NOMO-1 treated with DMSO at 0.1 percent for 48 hours (cell line): ENCODE data around the gene SURF2.
"Not testable (repeated sequence)": the region's sequence is repeated elsewhere in the genome, so short reads cannot be mapped to it uniquely, and the experiment has no call there.

Experiments
- DNase-seq: peaks from one replicate; lab custom pipeline; 2025; ENCODE audit not compliant: unreplicated experiment; lab: John Stamatoyannopoulos, UW

The SURF2 gene

GRCh38 chr9:133375724-133376654, 19.6 kb downstream of the SURF2 start, which contains the start of the genes STKLD1 and SURF4:
Gene STKLD1 (plus strand): TSS chr9:133376366. CDS start chr9:133376474, 108 bp downstream.
Gene SURF4 (minus strand): TSS chr9:133376060. CDS start chr9:133375969, 91 bp downstream.
- peak; percentile 92 for DNase-seq

- not testable (repeated sequence) for DNase-seq
Observed at GRCh38 chr9:133377280-133377679, 20.9 kb downstream of the SURF2 start.

- no peak for DNase-seq
Observed at GRCh38 chr9:133377721-133378216, 21.4 kb downstream of the SURF2 start.

DNA sequence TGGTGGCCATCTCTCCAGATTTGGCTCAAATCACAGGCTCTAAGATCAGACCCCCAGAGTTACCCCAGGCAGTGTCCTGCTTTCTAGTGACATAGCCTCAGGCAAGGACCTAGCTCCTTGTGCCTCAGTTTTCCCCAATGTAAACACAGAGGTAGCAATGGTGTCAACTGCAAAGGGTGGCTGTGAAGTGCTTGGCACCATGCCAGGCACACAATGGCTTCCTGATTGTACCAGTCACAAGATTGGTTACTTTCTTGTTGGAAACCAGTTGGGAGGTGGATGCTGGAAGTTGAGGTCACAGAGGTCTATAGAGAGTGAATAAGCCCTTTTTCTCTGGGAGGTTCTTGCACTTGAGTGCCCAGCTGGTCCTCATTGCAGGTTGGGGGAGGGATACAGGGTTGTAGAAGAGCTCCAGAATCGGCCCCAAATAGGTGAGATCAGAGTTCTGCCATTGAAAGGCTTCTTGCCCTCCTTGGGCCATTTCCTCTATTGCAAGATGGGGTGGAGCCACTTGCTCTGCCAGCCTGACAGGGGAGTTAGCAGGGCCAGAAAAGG, 22.1 kb downstream of the SURF2 start:
- no peak for DNase-seq

DNA sequence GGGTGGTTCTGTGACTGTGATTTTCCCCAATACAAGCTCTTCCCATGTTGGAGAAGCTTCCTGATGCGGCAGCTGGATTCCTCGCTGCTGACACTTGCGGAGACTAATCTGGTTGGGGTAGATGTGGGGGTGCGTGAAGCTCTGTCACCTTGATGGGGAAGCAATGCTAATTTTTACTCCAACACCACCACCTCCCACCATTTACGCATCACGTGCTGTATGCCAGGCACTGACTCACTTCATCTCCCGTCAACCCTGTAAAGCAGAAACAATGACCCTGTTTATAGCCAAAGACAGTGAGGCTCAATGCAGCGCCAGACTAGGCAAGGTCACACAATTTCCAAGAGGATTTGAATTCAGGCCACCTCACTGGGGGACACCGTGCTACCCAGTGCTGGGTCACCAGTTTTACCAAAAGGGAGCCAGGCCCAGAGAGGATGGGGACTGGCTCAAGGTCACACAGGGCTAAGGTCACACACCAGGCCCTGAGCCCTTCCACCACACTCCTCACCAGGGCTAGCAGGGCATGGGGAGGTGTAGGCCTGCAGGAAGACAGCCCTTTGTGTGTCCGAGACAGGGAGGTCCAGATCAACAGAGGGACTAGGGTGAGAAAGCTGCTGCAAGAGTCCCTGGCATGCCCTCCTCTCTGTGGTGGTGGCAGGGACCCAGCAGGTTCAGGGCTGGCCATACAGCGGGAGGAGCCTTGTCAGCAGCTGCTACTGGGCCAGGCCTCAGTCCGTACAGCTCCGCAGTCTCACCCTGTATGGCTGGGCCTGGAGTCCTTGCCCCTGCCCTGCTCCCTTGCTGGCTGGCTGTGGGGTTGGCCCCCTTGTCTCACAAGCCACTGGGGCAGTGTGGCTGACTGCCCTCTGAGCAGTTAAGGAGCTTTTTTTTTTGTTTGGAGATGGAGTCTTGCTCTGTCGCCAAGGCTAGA, 23.1 kb downstream of the SURF2 start:
- DNase-seq, result no peak

GRCh38 chr9:133380734-133381133, 24.4 kb downstream of the SURF2 start:
- DNase-seq, result no peak

DNA sequence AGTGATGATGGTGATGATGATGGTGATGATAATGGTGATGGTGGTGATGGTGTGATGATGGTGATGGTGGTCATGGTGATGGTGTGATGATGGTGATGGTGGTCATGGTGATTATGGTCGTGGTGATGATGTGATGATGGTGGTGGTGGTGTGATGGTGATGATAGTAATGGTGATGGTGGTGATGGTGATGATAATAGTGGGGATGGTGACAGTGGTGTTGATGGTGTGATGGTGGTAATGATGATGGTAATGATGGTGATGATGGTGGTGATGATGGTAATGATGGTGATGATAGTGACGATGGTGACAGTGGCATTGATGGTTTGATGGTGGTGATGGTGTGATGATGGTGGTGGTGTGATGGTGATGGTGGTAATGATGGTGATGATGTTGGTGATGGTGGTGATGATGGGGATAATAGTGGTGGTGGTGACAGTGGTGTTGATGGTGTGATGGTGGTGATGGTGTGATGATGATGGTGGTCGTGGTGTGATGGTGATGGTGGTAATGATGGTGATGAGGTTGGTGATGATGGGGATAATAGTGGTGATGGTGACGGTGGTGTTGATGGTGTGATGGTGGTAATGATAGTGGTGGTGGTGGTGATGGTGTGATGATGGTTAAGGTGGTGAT, 26.3 kb downstream of the SURF2 start:
- DNase-seq, result no peak

DNA sequence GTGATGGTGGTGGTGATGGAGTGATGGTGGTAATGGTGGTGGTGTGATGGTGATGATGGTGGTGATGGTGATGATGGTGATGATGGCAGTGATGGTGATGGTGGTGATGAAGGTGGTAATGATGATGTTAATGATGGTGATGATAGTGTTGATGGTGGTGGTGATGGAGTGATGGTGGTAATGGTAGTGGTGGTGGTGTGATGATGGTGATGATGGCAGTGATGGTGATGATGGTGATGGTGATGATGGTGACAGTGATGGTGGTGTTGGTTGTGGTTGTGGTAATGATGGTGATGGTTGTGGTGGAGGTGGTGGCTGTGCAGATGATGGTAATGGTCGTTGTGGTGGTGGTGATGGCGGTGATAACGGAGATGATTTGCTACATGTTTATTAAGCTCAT, 27.1 kb downstream of the SURF2 start:
- no peak for DNase-seq

- DNase-seq, result no peak
Observed at GRCh38 chr9:133384736-133385321, 28.5 kb downstream of the SURF2 start.

GRCh38 chr9:133385452-133385851, 29.1 kb downstream of the SURF2 start:
- DNase-seq, result no peak

DNA sequence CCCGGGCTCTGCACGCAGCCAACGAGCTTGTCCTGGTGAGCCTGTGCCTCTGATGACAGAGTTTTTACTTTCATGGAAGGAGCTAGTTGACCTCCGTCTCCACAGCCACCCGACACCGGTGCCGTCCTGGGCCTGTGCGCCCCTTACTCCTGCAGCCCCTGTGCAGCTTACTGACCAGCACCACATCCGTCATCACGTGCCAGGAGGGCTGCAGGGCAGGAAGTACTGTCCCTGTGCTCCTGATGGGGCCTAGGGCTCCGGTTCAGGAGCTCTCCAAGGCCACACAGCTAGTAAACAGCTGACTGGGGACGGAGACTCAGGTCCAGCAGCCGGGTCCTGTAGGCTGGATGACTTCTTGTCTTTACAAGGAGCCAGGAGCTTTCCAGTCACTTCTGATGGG, 30.0 kb downstream of the SURF2 start:
- DNase-seq, result no peak

GRCh38 chr9:133387680-133388079, 31.3 kb downstream of the SURF2 start:
- no peak for DNase-seq

DNA sequence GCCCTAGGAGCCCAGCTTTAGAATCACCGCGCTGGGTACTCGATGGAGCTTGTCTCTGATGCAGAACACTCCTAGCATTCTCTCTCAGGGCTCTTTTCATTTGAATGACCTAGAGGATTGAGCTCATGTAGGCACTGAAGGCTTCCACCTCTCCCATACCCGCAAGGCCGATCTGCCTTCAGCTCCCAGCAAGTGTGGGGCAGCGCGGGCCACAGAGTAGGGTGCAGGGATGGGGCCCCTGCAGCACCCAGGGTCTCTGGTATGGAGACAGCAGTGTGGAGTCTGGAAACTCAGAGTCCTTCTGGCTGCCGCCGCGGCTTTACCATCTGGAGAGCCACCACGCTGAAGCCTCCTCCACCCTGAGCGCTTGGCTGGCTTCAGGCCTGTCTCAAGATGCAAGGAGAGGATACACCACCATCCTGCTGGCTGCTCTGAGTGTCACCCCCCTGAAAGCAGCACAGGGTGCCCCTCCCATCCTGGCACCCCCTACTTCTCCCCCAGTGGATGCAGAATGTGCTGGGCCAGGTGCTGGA, 32.7 kb downstream of the SURF2 start:
- DNase-seq, result no peak

DNA sequence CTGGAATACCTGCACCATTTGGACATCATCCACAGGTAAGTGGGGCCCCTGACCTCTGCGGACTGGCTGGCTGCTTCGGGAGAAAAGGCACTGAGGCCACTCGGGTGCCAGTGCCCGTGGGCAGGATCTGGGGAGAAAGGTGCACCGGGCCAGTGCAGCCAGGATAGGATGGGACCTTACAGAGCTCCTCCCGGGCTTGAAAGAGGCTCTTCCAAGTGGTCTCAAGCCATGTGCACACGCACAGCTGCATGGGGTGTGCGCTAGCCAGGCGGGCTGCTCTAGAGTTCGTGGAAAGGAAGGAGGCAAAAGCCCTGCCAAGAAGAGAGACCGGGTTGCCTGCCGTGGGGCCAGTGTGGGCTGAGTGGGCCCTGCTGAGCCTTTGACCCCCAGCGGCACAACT, 33.2 kb downstream of the SURF2 start:
- DNase-seq, result no peak

DNA sequence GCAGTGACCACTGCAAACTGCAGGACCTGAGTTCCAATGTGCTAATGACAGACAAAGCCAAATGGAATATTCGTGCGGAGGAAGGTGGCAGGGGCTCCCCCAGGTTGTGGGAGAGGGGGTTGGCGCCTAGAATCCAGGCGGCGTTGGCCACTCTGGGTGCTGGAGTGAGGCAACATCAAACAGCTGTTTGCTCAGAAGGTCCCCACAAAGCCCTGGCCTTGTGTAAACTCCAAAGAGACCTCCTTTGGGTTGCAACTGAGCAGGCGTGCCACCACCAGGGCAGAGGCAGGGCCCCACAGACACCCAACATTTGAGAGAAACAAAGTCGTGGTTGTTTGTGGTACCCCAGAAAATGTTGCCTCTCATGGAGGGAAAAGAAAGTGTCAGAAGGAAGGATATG, 34.4 kb downstream of the SURF2 start:
- DNase-seq, result no peak

GRCh38 chr9:133391449-133391848, 35.1 kb downstream of the SURF2 start:
- DNase-seq, result not testable (repeated sequence)

DNA sequence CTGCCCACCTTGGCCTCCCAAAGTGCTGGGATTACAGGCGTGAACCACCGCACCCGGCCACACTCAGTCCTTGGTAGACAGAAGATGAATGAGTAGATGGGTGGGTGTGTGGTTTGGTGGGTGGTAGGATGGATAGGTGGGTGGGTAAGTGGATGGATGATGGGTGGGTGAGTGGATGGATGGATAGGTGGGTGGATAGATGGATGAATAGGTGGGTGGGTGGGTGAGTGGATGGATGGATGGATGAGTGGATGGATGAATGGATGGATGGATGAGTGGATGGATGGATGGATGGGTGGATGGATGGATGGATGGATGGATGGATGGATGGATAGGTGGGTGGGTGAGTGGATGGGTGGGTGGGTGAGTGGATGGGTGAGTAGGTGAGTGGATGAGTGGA, 36.0 kb downstream of the SURF2 start:
- DNase-seq, result not testable (repeated sequence)

DNA sequence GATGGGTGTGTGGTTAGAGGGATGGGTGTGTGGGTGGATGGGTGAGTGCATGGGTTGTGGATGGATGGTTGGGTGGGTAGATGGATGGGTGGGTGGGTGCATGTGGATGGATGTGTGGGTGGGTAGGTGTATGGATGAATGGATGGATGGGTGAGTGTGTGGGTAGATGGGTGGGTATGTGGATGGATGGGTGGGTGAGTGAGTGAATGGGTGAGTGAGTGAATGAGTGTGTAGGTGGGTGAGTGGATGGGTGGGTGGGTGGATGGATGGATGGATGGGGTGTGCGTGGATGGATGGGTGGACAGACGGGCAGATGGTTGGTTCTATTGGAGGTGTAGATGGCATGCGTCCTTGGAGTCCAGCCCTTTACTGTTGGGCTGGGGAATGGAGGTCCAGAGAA, 37.0 kb downstream of the SURF2 start:
- DNase-seq, result no peak

DNA sequence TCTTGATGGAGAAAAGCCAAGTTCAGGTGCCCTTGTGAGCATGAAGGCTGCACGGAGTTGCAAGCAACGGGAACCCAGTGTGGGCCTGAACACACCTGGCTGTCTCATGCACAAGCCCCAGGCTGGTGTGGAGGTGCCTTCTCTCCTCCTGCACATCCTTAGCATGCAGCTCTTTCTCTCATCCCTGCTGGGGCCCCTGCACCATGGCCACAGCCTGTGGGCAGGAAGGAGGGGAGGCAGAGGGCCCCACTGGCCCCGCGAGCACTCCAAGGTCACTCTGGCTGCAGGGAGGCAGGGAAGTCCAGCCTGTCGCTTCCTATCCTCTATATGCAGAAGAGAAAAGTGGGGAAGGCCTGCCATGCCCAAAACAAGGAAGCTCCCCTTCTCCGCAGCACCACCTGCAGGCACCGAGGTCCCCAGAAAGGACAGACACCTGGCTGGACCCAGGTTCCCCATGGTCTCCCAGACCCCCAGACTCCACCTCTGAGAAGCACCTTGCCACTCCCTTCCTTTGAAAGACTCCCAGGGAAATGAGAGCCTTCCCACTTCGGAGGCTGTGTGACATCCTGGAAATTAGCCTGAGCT, 38.4 kb downstream of the SURF2 start:
- no peak for DNase-seq

DNA sequence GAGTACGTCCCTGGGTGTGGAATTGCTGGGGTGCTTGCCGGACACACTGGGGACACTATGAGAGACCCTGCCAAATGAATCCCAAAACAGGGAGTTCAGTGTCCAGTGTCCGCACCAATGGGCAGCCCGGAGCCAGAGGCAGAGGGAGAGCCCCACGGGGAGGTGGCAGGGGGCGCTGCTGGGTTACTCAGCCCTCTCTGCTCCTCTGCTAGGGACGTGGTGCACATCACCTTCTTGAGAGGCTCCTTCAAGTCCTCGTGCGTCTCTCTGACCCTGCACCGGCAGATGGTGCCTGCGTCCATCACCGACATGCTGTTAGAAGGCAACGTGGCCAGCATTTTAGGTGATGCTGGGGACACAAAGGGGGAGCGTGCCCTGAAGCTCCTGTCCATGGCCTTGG, 40.6 kb downstream of the SURF2 start:
- DNase-seq, result no peak
